ENCODE data around the gene RIT1. TPM values are rescaled to one million over a fixed set of nuclear protein-coding genes. Genes with fewer than 3 reads are reported as not detected.
A peak's percentile ranks its signal among the peaks of the same experiment; 100 is the strongest.

RIT1 gene
- polyA plus RNA-seq, 1 donor from 2014 or later = 83.5 TPM

DNA sequence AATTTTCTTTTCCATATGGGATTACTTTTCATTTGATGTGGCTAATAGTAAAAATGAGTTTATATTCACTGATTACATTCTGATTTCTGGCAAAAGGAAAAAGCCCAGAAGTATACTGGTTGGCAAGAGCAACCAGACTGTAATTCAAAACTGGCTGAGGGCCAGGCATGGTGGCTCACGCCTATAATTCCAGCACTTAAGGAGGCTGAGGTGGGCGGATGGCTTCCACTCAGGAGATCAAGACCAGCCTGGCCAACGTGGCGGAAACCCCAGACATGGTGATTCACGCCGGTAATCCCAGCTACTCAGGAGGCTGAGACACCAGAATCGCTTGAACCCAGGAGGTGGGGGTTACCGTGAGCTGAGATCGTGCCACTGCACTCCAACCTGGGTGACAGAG, 37.3 kb downstream of the RIT1 start:
- Histone ChIP-seq H3K27ac (ENCODE audit: low read length) (no peak overlapping the region), H3K9ac (ENCODE audit: low read length) (no peak overlapping the region), H3K9me3 (ENCODE audit: low read length) (no peaks in the 10 kb centered on the region), H3K4me3 (ENCODE audit: low read length) (no peak overlapping the region), H3K79me2 (replicated peaks; ENCODE audit: insufficient read depth, low read length) (peaks cover 86% of the 10 kb centered on the region), H4K20me1 (ENCODE audit: insufficient read depth) (peaks cover 53% of the 10 kb centered on the region), H3K9me2 (ENCODE audit: insufficient read depth, low read length) (no peaks in the 10 kb centered on the region), H2AFZ (ENCODE audit: low read depth, low read length) (no peak overlapping the region), H3K4me2 (ENCODE audit: low read length) (no peak overlapping the region), H3F3A (ENCODE audit: insufficient read depth, low read length, poor library complexity, severe bottlenecking) (no peaks in the 10 kb centered on the region), H3K36me3 (ENCODE audit: insufficient read depth, low read length) (peaks cover 2% of the 10 kb centered on the region), H3K27me3 (ENCODE audit: insufficient read depth, low read depth, low read length) (no peaks in the 10 kb centered on the region)
- TF ChIP-seq EP300 (conservative IDR thresholded peaks at IDR 0.05; ENCODE audit: poor library complexity, severe bottlenecking) (no peak), TAF1 (IDR thresholded peaks at IDR 0.05; ENCODE audit: low read depth) (no peak), POLR2AphosphoS5 (IDR thresholded peaks at IDR 0.05) (no peak)
- TF ChIP-seq, protein P1, sequence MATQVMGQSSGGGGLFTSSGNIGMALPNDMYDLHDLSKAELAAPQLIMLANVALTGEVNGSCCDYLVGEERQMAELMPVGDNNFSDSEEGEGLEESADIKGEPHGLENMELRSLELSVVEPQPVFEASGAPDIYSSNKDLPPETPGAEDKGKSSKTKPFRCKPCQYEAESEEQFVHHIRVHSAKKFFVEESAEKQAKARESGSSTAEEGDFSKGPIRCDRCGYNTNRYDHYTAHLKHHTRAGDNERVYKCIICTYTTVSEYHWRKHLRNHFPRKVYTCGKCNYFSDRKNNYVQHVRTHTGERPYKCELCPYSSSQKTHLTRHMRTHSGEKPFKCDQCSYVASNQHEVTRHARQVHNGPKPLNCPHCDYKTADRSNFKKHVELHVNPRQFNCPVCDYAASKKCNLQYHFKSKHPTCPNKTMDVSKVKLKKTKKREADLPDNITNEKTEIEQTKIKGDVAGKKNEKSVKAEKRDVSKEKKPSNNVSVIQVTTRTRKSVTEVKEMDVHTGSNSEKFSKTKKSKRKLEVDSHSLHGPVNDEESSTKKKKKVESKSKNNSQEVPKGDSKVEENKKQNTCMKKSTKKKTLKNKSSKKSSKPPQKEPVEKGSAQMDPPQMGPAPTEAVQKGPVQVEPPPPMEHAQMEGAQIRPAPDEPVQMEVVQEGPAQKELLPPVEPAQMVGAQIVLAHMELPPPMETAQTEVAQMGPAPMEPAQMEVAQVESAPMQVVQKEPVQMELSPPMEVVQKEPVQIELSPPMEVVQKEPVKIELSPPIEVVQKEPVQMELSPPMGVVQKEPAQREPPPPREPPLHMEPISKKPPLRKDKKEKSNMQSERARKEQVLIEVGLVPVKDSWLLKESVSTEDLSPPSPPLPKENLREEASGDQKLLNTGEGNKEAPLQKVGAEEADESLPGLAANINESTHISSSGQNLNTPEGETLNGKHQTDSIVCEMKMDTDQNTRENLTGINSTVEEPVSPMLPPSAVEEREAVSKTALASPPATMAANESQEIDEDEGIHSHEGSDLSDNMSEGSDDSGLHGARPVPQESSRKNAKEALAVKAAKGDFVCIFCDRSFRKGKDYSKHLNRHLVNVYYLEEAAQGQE (IDR thresholded peaks at IDR 0.05; ENCODE audit: borderline replicate concordance) = no peak
- TF ChIP-seq, protein P2, sequence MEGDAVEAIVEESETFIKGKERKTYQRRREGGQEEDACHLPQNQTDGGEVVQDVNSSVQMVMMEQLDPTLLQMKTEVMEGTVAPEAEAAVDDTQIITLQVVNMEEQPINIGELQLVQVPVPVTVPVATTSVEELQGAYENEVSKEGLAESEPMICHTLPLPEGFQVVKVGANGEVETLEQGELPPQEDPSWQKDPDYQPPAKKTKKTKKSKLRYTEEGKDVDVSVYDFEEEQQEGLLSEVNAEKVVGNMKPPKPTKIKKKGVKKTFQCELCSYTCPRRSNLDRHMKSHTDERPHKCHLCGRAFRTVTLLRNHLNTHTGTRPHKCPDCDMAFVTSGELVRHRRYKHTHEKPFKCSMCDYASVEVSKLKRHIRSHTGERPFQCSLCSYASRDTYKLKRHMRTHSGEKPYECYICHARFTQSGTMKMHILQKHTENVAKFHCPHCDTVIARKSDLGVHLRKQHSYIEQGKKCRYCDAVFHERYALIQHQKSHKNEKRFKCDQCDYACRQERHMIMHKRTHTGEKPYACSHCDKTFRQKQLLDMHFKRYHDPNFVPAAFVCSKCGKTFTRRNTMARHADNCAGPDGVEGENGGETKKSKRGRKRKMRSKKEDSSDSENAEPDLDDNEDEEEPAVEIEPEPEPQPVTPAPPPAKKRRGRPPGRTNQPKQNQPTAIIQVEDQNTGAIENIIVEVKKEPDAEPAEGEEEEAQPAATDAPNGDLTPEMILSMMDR (IDR thresholded peaks at IDR 0.05; ENCODE audit: poor library complexity, severe bottlenecking) = no peak

DNA sequence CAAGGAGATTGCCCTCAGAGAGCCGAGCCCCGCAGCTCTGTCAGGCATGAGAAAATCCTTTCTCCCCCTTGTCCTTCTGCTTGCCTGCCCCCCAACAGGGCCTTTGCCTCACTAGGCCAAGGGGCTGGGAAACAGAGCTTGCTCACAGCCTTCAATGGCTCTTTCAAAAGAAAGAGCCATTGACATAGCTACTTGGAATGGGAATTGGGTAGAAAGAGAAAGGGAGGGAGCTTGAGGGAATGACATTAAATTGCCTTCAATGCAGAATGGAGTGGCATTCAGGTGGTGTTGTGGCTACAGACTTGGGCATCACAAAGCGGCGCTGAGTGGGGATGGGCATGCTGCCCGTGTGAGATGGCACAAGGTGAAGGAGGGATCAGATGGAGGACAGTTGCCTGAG, 38.6 kb downstream of the RIT1 start:
- no peaks in the 10 kb centered on the region for H3K9me3 ChIP-seq (ENCODE audit: low read length)
- H3K27ac ChIP-seq (ENCODE audit: low read length) = no peak overlapping the region
- H3K4me2 ChIP-seq (ENCODE audit: low read length) = no peak overlapping the region
- H3K4me3 ChIP-seq (ENCODE audit: low read length) = peak overlapping the region; percentile 43
- no peak overlapping the region for H2AFZ ChIP-seq (ENCODE audit: low read depth, low read length)
- H3K36me3 ChIP-seq (ENCODE audit: insufficient read depth, low read length) = peaks cover 8% of the 10 kb centered on the region
- no peaks in the 10 kb centered on the region for H3F3A ChIP-seq (ENCODE audit: insufficient read depth, low read length, poor library complexity, severe bottlenecking)
- no peaks in the 10 kb centered on the region for H3K9me2 ChIP-seq (ENCODE audit: insufficient read depth, low read length)
- no peak overlapping the region for H3K9ac ChIP-seq (ENCODE audit: low read length)
- H3K27me3 ChIP-seq (ENCODE audit: insufficient read depth, low read depth, low read length) = no peaks in the 10 kb centered on the region
- TF ChIP-seq, protein P2 (IDR thresholded peaks at IDR 0.05; ENCODE audit: poor library complexity, severe bottlenecking) = no peak
- TF ChIP-seq POLR2AphosphoS5 (IDR thresholded peaks at IDR 0.05) (no peak), EZH2 (IDR thresholded peaks at IDR 0.05; ENCODE audit: borderline replicate concordance, insufficient read depth, low read length, poor library complexity, severe bottlenecking) (no peak), SMC3 (conservative IDR thresholded peaks at IDR 0.05; ENCODE audit: poor library complexity) (no peak), EP300 (conservative IDR thresholded peaks at IDR 0.05; ENCODE audit: poor library complexity, severe bottlenecking) (no peak), TAF1 (IDR thresholded peaks at IDR 0.05; ENCODE audit: low read depth) (no peak), MXI1 (conservative IDR thresholded peaks at IDR 0.05; ENCODE audit: poor library complexity, severe bottlenecking) (no peak), RAD21 (conservative IDR thresholded peaks at IDR 0.05) (no peak)
- TF ChIP-seq, protein P1 (IDR thresholded peaks at IDR 0.05; ENCODE audit: borderline replicate concordance) = no peak
- peaks cover 60% of the 10 kb centered on the region for H4K20me1 ChIP-seq (ENCODE audit: insufficient read depth)
- H3K79me2 ChIP-seq (replicated peaks; ENCODE audit: insufficient read depth, low read length) = peaks cover 90% of the 10 kb centered on the region

Data from neural cell (in vitro differentiated cells).